Activated CD4-positive, alpha-beta T cell treated with anti-CD3 and anti-CD28 coated beads for 36 hours (primary cell): ENCODE results near the gene RASIP1. TPM values are rescaled to one million over a fixed set of nuclear protein-coding genes. Genes with fewer than 3 reads are reported as not detected.

Experiments
- ATAC-seq: fragments of 200-7000 bp; cut with Tn5 transposase; one replicate; pipeline ENCODE4 v1.10.0; 2021; ENCODE audit warnings: mild to moderate bottlenecking, moderate library complexity
- CTCF ChIA-PET: fragments of 350-600 bp; sonication (Branson Sonifier 250); formaldehyde crosslinking; loops from one replicate; lab custom pipeline; 2021; ENCODE audit warnings: antibody characterized with exemption; lab: Charles Lee
- POLR2A ChIA-PET: fragments of 350-600 bp; sonication (Branson Sonifier 250); formaldehyde crosslinking; loops from one replicate; lab custom pipeline; 2021; ENCODE audit warnings: antibody characterized with exemption, inconsistent platforms; lab: Charles Lee
- DNase-seq: peaks from one replicate; pipeline ENCODE4 v3.0.0-alpha.2; 2020
- H3K27ac Mint-ChIP-seq: one replicate; pipeline ENCODE4 v1.8.0; 2021; ENCODE audit warnings: mixed read lengths
- H3K27me3 Mint-ChIP-seq: one replicate; pipeline ENCODE4 v1.8.0; 2021; ENCODE audit warnings: mixed read lengths
- H3K36me3 Mint-ChIP-seq: one replicate; pipeline ENCODE4 v1.8.0; 2021; ENCODE audit warnings: low read depth, mixed read lengths
- H3K4me1 Mint-ChIP-seq: one replicate; pipeline ENCODE4 v1.8.0; 2021; ENCODE audit warnings: mixed read lengths
- H3K4me3 Mint-ChIP-seq: one replicate; pipeline ENCODE4 v1.8.0; 2021; ENCODE audit warnings: mild to moderate bottlenecking, moderate library complexity, mixed read lengths
- H3K9me3 Mint-ChIP-seq: one replicate; pipeline ENCODE4 v1.8.0; 2021; ENCODE audit warnings: low read depth, mixed read lengths
- intact Hi-C, 2 experiments: fragments of 100-400 bp; cut with DNase I in 1 of 2; cut with micrococcal nuclease in 1 of 2; formaldehyde crosslinking; loops; one replicate each; pipeline versions ENCODE4 v1.14.2 to v1.15.1; 2022 to 2024; cut with DNase I, micrococcal nuclease
- total RNA-seq, 2 experiments: library from RNA; stranded (reverse); gene quantifications; one replicate each; pipeline ENCODE4 v1.2.3, GENCODE V29; 2021

The RASIP1 gene
- total RNA-seq, 2 experiments from 2014 or later = 0.67 to 0.73 TPM

- ChIA-PET POLR2A (no interaction called here), CTCF (no interaction called here)
- DNase-seq (no peak), ATAC-seq (no peak)
- Mint-ChIP-seq H3K27ac (no peak overlapping the region), H3K36me3 (no peaks in the 10 kb centered on the region), H3K4me3 (no peak overlapping the region), H3K9me3 (peaks cover 2% of the 10 kb centered on the region), H3K27me3 (peaks cover 13% of the 10 kb centered on the region), H3K4me1 (peaks cover 29% of the 10 kb centered on the region)
- intact Hi-C loops = no loop called here
Observed at GRCh38 chr19:48742096-48742495, 1.7 kb upstream of the RASIP1 start.

GRCh38 chr19:48741129-48741999, 954 bp upstream of the RASIP1 start:
- Mint-ChIP-seq H3K4me3 (no peak overlapping the region), H3K9me3 (peaks cover 2% of the 10 kb centered on the region), H3K36me3 (no peaks in the 10 kb centered on the region), H3K27me3 (peaks cover 13% of the 10 kb centered on the region), H3K27ac (no peak overlapping the region), H3K4me1 (peaks cover 27% of the 10 kb centered on the region)
- ATAC-seq (no peak), DNase-seq (peak; percentile 70)
- ChIA-PET CTCF (no interaction called here), POLR2A (no interaction called here)
- intact Hi-C loops = no loop called here

GRCh38 chr19:48739404-48740163, 826 bp downstream of the RASIP1 start:
- ChIA-PET CTCF (interaction anchor here (0.6 to 2.1 kb wide), 5 partner anchors 12 to 254 kb away, joined by 3 to 12 read pairs (median 4); partner anchors contain the start of genes CA11, GYS1 and RUVBL2), POLR2A (interaction anchor here (0.5 to 1.5 kb wide), 3 partner anchors 9 to 50 kb away, joined by 3 read pairs; no protein-coding TSS in a partner anchor)
- ATAC-seq (no peak), DNase-seq (no peak)
- intact Hi-C loops = loop anchor here (1.0 to 5.0 kb wide), 8 partner anchors 19 to 703 kb away; partner anchors contain the start of genes BCAT2 (in 1 of the 2), GYS1 (in 1 of the 2) and RUVBL2 (in 1 of the 2)
- Mint-ChIP-seq H3K36me3 (no peaks in the 10 kb centered on the region), H3K4me1 (peaks cover 17% of the 10 kb centered on the region), H3K27me3 (peaks cover 3% of the 10 kb centered on the region), H3K9me3 (no peaks in the 10 kb centered on the region), H3K4me3 (no peak overlapping the region), H3K27ac (no peak overlapping the region)

- peak overlapping the region; percentile 51 for H3K27ac Mint-ChIP-seq
- peaks cover 17% of the 10 kb centered on the region for H3K4me1 Mint-ChIP-seq
- peak; percentile 96 for ATAC-seq
- H3K27me3 Mint-ChIP-seq = peaks cover 3% of the 10 kb centered on the region
- DNase-seq = peak; percentile 99
- H3K4me3 Mint-ChIP-seq = peak overlapping the region; percentile 51
- intact Hi-C loops = loop anchor here (1.0 to 5.0 kb wide), 12 partner anchors 13 to 704 kb away; partner anchors contain the start of genes BCAT2 (in 1 of the 2), CA11 (in 1 of the 2), GYS1 (in 1 of the 2) and RUVBL2 (in 1 of the 2)
- H3K9me3 Mint-ChIP-seq = no peaks in the 10 kb centered on the region
- no peaks in the 10 kb centered on the region for H3K36me3 Mint-ChIP-seq
- CTCF ChIA-PET = interaction anchor here (0.6 to 2.1 kb wide), 7 partner anchors 11 to 478 kb away, joined by 3 to 12 read pairs (median 4); partner anchors contain the start of genes CA11, GYS1 and RUVBL2
- POLR2A ChIA-PET = interaction anchor here (0.5 to 1.5 kb wide), 3 partner anchors 10 to 789 kb away, joined by 3 read pairs; partner anchors contain the start of gene RCN3
Observed at GRCh38 chr19:48738557-48739403, 1.6 kb downstream of the RASIP1 start.

GRCh38 chr19:48737360-48737998, 2.9 kb downstream of the RASIP1 start:
- intact Hi-C loops = loop anchor here in 1 of 2 experiments (5.0 kb wide), 1 partner anchor 75 kb away; no protein-coding TSS in a partner anchor
- no peak for DNase-seq
- POLR2A ChIA-PET = no interaction called here
- ATAC-seq = no peak
- no peaks in the 10 kb centered on the region for H3K9me3 Mint-ChIP-seq
- H3K27me3 Mint-ChIP-seq = peaks cover 3% of the 10 kb centered on the region
- no peak overlapping the region for H3K27ac Mint-ChIP-seq
- H3K36me3 Mint-ChIP-seq = no peaks in the 10 kb centered on the region
- H3K4me1 Mint-ChIP-seq = peaks cover 17% of the 10 kb centered on the region
- CTCF ChIA-PET = interaction anchor here (1.6 kb wide), 1 partner anchor 256 kb away, joined by 4 read pairs; the partner anchor contains the start of genes GYS1 and RUVBL2
- no peak overlapping the region for H3K4me3 Mint-ChIP-seq

- CTCF ChIA-PET = interaction anchor here (0.7 kb wide), 1 partner anchor 9 kb away, joined by 3 read pairs; no protein-coding TSS in a partner anchor
- POLR2A ChIA-PET = interaction anchor here (0.7 kb wide), 1 partner anchor 11 kb away, joined by 4 read pairs; no protein-coding TSS in a partner anchor
- Mint-ChIP-seq H3K27me3 (peaks cover 3% of the 10 kb centered on the region), H3K27ac (no peak overlapping the region), H3K4me3 (no peak overlapping the region), H3K4me1 (peaks cover 8% of the 10 kb centered on the region), H3K9me3 (no peaks in the 10 kb centered on the region), H3K36me3 (no peaks in the 10 kb centered on the region)
- ATAC-seq (no peak), DNase-seq (no peak)
- intact Hi-C loops = loop anchor here in 1 of 2 experiments (5.0 kb wide), 1 partner anchor 73 kb away; no protein-coding TSS in a partner anchor
Observed at GRCh38 chr19:48735031-48735615, 5.3 kb downstream of the RASIP1 start.

DNA sequence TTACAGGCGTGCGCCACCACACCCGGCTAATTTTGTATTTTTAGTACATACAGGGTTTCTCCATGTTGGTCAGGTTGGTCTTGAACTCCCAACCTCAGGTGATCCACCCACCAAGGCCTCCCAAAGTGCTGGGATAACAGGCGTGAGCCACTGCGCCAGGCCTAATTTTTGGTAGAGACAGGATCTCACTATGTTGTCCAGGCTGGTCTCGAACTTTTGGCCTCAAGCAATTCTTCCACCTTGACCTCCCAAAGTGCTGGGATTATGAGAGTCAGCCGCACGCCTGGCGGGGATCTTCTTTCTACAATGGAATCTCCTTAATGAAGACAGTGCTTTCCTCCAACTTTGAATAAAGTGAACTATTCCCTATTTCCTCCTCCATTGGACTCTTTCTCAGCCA, 5.8 kb downstream of the RASIP1 start:
- Mint-ChIP-seq H3K27ac (no peak overlapping the region), H3K36me3 (no peaks in the 10 kb centered on the region), H3K9me3 (no peaks in the 10 kb centered on the region), H3K4me3 (no peak overlapping the region), H3K27me3 (no peaks in the 10 kb centered on the region), H3K4me1 (peaks cover 4% of the 10 kb centered on the region)
- no peak for ATAC-seq
- DNase-seq = no peak
- intact Hi-C loops = loop anchor here in 1 of 2 experiments (5.0 kb wide), 1 partner anchor 72 kb away; no protein-coding TSS in a partner anchor
- CTCF ChIA-PET = no interaction called here
- POLR2A ChIA-PET = interaction anchor here (0.7 kb wide), 1 partner anchor 10 kb away, joined by 4 read pairs; no protein-coding TSS in a partner anchor

DNA sequence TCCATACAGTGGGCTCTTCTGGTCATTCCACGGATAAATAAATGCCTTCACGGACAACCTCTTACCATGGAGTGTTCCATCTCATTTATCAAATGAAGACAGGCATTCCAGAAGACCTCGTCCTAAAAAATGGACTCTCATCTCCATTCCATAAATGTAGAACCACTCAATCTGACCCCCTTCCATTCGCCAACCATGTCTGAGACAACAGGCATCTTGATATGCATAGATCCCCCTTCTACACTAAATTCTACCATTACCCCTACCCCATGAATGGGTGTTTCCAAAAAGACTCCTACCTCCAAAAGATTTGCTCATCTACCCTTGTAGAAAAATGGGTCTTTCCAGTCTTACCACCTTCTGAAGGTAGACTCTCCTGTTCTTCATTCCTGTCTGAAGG, 9.0 kb downstream of the RASIP1 start:
- peaks cover 4% of the 10 kb centered on the region for H3K9me3 Mint-ChIP-seq

DNA sequence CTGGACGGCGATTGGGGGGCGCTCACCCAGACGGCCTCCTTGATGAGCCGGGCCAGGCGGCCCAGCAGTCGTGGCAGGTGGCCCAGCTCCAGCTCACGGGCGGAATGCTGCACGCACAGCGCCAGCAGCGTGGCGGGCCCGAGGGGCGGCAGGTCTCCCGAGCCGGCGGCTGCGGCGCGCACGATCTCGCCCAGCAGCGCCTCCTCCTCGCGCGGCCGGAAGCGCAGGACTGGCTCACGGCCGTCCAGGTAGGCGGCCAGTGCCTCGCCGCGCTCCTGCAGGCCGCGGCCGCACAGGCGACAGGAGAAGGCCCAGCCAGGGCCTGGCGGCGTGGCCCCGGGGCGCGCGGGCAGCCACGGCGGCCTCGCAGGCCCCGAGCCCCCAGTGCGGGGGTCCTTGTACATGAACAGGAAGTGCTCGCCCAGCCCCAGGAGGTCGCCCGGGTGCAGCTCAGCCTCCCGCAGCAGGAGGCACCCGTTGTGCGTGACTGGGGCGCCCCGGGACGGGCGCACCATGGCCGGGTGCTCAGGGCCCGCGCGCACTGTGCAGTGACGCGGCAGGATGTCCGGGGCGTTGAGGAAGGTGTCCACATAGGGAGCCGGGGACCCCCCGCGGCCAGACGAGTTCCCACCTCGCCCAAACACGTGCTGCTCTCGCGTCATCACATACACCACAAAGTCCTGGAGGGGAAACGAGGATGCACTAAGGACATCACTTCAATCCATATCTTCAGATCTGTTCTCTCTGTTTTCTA, 11.3 kb downstream of the RASIP1 start:
- Mint-ChIP-seq H3K9me3 (peaks cover 13% of the 10 kb centered on the region), H3K4me1 (peaks cover 17% of the 10 kb centered on the region), H3K4me3 (no peak overlapping the region), H3K36me3 (peaks cover 18% of the 10 kb centered on the region), H3K27me3 (no peaks in the 10 kb centered on the region), H3K27ac (no peak overlapping the region)
- DNase-seq (no peak), ATAC-seq (no peak)
- intact Hi-C loops = no loop called here
- ChIA-PET CTCF (interaction anchor here (1.0 to 1.4 kb wide), 2 partner anchors 10 to 59 kb away, joined by 5 to 6 read pairs; no protein-coding TSS in a partner anchor), POLR2A (no interaction called here)

More for the DNA sequence above, 9.0 kb downstream of the RASIP1 start:
- Mint-ChIP-seq H3K27ac (no peak overlapping the region), H3K4me1 (peaks cover 3% of the 10 kb centered on the region), H3K27me3 (no peaks in the 10 kb centered on the region), H3K36me3 (peaks cover 6% of the 10 kb centered on the region), H3K4me3 (no peak overlapping the region)
- DNase-seq (no peak), ATAC-seq (no peak)
- ChIA-PET CTCF (no interaction called here), POLR2A (no interaction called here)
- intact Hi-C loops = no loop called here
